Thyroid gland (tissue), 4 donors: Measurements from ENCODE around the gene DNM3. TPM values are rescaled to one million over a fixed set of nuclear protein-coding genes. Genes with fewer than 3 reads are reported as not detected.

ENCODE experiments used
- DNase-seq, 2 donors: peaks; one replicate each; pipeline ENCODE4 v3.0.0-alpha.2; 2019
- H3K27ac ChIP-seq, 3 donors: fragments of 200-600 bp; sonication (generic); 1 replicate in 2 of 3; 2 replicates in 1 of 3; pipeline ENCODE4 v1.5.1; 2016 to 2019; ENCODE audit warnings: mild to moderate bottlenecking in 1 of 3, moderate library complexity in 1 of 3
- H3K27me3 ChIP-seq: fragments of 200-600 bp; sonication (generic); one replicate; pipeline ENCODE4 v1.5.1; 2019
- H3K36me3 ChIP-seq, 2 donors: fragments of 200-600 bp; sonication (generic); one replicate each; pipeline ENCODE4 v1.5.1; 2016 to 2019
- H3K4me1 ChIP-seq, 2 donors: fragments of 200-600 bp; sonication (generic); one replicate each; pipeline ENCODE4 v1.5.1; 2017 to 2019
- H3K4me3 ChIP-seq, 3 donors: fragments of 200-600 bp; sonication (generic); replicated peaks in 1 of 3; 1 replicate in 2 of 3; 2 replicates in 1 of 3; pipeline ENCODE4 v1.5.1; 2016; ENCODE audit warnings: mild to moderate bottlenecking in 1 of 3
- H3K9me3 ChIP-seq: fragments of 200-600 bp; sonication (generic); one replicate; pipeline ENCODE4 v1.5.1; 2017
- CTCF ChIP-seq, 6 experiments: fragments of 200-600 bp in 3 of 6; fragments of 450-650 bp in 3 of 6; sonication (generic) in 3 of 6; IDR thresholded peaks; one replicate each; pipeline ENCODE4 v1.5.1; 2016 to 2019; ENCODE audit warnings: antibody characterized with exemption in 6 of 6, mild to moderate bottlenecking in 2 of 6, inconsistent platforms in 1 of 6, moderate library complexity in 1 of 6
- POLR2A ChIP-seq, 2 donors: fragments of 450-650 bp; IDR thresholded peaks; one replicate each; pipeline ENCODE4 v1.6.1; 2017; ENCODE audit warnings: antibody characterized with exemption in 2 of 2, mild to moderate bottlenecking in 2 of 2, moderate library complexity in 1 of 2
- WGBS, 2 donors: methylation state at CpG; one replicate each; pipeline ENCODE4 v1.1.5; 2017; 5-methylcytosine and 5-hydroxymethylcytosine counted together
- intact Hi-C: fragments of 100-400 bp; cut with DNase I; formaldehyde crosslinking; loops from one replicate; pipeline ENCODE4 v1.15.1; 2023
- total RNA-seq, 4 donors: library from RNA; depleted of rRNA; stranded (reverse); fragments of >200 nt; gene quantifications; one replicate each; pipeline ENCODE4 v1.2.3, GENCODE V29; 2016

The DNM3 gene
- total RNA-seq, 4 donors from 2014 or later = 9.0 to 13.6 (median 10.8) TPM

DNA sequence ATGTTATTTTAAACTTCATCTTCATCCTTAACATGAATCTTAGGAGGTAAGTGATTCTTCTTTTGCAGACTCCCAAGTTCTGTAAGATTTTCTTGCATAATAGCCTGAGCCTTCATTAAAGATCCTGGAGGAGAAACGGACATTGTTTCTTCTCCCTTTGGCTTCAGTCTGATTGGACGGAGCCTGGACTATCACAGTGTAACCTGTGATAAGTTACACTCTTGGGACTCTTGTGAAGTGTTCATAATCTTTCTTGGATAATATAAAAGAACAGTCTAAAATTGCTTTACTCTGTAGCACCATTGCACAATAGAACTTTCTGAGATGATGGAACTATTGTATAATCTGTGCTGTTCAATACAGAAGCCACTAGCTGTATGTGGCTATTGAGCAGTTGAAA is 244.8 kb downstream of the DNM3 start:
- Histone ChIP-seq H3K4me3 (no peak overlapping the region), H3K4me1 (no peaks in the 10 kb centered on the region), H3K36me3 (no peaks in the 10 kb centered on the region), H3K27ac (no peak overlapping the region), H3K27me3 (no peaks in the 10 kb centered on the region), H3K9me3 (no peaks in the 10 kb centered on the region)
- DNase-seq = no peak
- TF ChIP-seq POLR2A (IDR thresholded peaks at IDR 0.05) (no peak), CTCF (IDR thresholded peaks at IDR 0.05) (no peak)
- 83 to 91% methylated on average over 2 of the region's 2 CpGs for WGBS, 2 donors
- intact Hi-C loops = no loop called here

DNA sequence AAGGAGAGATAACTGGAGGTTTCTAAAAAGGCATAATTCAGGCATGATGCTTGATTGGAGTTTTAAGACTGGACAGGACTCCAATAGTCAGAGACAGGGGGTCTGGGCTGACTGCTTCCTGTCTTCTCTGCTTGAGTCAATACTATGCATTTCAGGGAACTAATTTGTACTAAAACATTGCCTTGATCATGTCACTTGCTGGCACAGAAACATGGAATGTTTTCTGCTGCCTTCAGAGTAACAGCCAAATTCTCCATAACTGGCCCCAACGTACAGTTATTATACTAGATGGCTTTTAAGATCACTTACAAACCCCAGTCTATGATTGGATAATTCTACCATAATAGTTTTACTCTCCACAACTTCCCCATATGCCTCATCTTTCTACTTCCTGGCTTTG is 247.0 kb downstream of the DNM3 start:
- no peaks in the 10 kb centered on the region for H3K9me3 ChIP-seq
- no peak overlapping the region for H3K4me3 ChIP-seq
- no peaks in the 10 kb centered on the region for H3K4me1 ChIP-seq
- DNase-seq = no peak
- H3K27me3 ChIP-seq = no peaks in the 10 kb centered on the region
- TF ChIP-seq POLR2A (IDR thresholded peaks at IDR 0.05) (no peak), CTCF (IDR thresholded peaks at IDR 0.05) (no peak)
- no peaks in the 10 kb centered on the region for H3K36me3 ChIP-seq
- no peak overlapping the region for H3K27ac ChIP-seq
- intact Hi-C loops = no loop called here
- 64 to 74% methylated on average over 1 of the region's 1 CpG for WGBS, 2 donors

- H3K27ac ChIP-seq = no peak overlapping the region
- H3K27me3 ChIP-seq = no peaks in the 10 kb centered on the region
- peak; percentile 76 to 84 for DNase-seq
- 51 to 60% methylated on average over 7 of the region's 7 CpGs for WGBS, 2 donors
- H3K9me3 ChIP-seq = no peaks in the 10 kb centered on the region
- intact Hi-C loops = no loop called here
- H3K4me1 ChIP-seq = no peaks in the 10 kb centered on the region
- no peaks in the 10 kb centered on the region for H3K36me3 ChIP-seq
- no peak overlapping the region for H3K4me3 ChIP-seq
- TF ChIP-seq POLR2A (IDR thresholded peaks at IDR 0.05) (no peak), CTCF (IDR thresholded peaks at IDR 0.05) (peak; percentile 25 to 96 (median 82))
Measured at GRCh38 chr1:172089768-172090510, 248.6 kb downstream of the DNM3 start.

GRCh38 chr1:172090511-172090817 is 249.2 kb downstream of the DNM3 start:
- intact Hi-C loops = no loop called here
- Histone ChIP-seq H3K36me3 (no peaks in the 10 kb centered on the region), H3K4me1 (no peaks in the 10 kb centered on the region), H3K4me3 (no peak overlapping the region), H3K27me3 (no peaks in the 10 kb centered on the region), H3K27ac (no peak overlapping the region), H3K9me3 (no peaks in the 10 kb centered on the region)
- no peak for DNase-seq
- WGBS, 2 donors = 10 to 17% methylated on average over 1 of the region's 1 CpG
- TF ChIP-seq POLR2A (IDR thresholded peaks at IDR 0.05) = no peak
- no peak for TF ChIP-seq CTCF (IDR thresholded peaks at IDR 0.05)

- WGBS, 2 donors = 87 to 88% methylated on average over 2 of the region's 2 CpGs
Measured at GRCh38 chr1:172095846-172096245, 254.5 kb downstream of the DNM3 start.

More at GRCh38 chr1:172095846-172096245, 254.5 kb downstream of the DNM3 start:
- H3K4me3 ChIP-seq = no peak overlapping the region
- H3K36me3 ChIP-seq = no peaks in the 10 kb centered on the region
- DNase-seq = no peak
- TF ChIP-seq POLR2A (IDR thresholded peaks at IDR 0.05) = no peak
- TF ChIP-seq CTCF (IDR thresholded peaks at IDR 0.05) = no peak
- no peaks in the 10 kb centered on the region for H3K9me3 ChIP-seq
- intact Hi-C loops = no loop called here
- no peaks in the 10 kb centered on the region for H3K4me1 ChIP-seq
- no peak overlapping the region for H3K27ac ChIP-seq
- no peaks in the 10 kb centered on the region for H3K27me3 ChIP-seq
